ENCODE data around the gene PTPRS. TPM values are rescaled to one million over a fixed set of nuclear protein-coding genes. Genes with fewer than 3 reads are reported as not detected.
"Not testable (repeated sequence)": the region's sequence is repeated elsewhere in the genome, so short reads cannot be mapped to it uniquely, and the experiment has no call there.

Gene PTPRS
- total RNA-seq, 1 donor from 2014 or later = 0.21 TPM

- Mint-ChIP-seq H3K4me1 (ENCODE audit: low read depth) (peaks cover 5% of the 10 kb centered on the region), H3K36me3 (ENCODE audit: low read depth) (no peaks in the 10 kb centered on the region), H3K27me3 (ENCODE audit: insufficient read depth) (peaks cover 32% of the 10 kb centered on the region), H3K27ac (no peak overlapping the region), H3K9me3 (no peaks in the 10 kb centered on the region), H3K4me3 (no peak overlapping the region)
- intact Hi-C loops (cut with micrococcal nuclease) = no loop called here
- no peak for DNase-seq (ENCODE audit: low spot score)
Observed at GRCh38 chr19:5335593-5335992, 5.0 kb downstream of the PTPRS start.

DNA sequence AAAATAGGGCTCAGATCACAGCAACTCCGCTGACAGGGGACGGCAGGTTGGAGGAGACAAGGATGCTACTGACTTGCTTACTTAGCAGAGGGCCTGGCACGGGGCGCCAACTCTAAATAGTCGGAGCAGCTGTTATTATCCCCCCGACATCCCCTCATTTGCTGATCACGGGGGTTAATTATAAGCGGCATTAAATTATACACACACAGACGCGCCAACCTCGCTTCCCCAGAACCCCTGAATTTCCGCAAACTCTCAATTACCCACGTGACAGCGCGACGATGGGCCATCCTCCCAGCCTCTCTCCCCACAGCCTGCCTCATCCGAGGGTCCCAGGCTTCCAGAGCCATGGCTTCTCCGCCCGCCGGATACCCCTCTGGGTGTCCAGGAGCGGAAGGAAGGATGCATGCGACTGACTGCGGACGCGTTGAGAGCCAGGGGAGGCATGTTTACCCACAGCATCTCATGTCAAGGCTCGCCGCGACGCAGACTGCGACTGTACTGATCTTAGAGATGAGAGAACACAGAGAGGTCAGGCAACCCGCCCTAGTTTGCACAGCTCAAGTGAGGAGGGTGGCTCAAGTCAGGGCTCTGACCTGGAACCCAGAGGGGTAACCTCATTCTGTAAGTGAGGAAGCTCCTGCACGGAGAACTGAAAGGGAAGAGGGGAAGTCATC lies 5.7 kb downstream of the PTPRS start:
- no peak overlapping the region for H3K27ac Mint-ChIP-seq
- H3K4me3 Mint-ChIP-seq = no peak overlapping the region
- peaks cover 32% of the 10 kb centered on the region for H3K27me3 Mint-ChIP-seq (ENCODE audit: insufficient read depth)
- H3K4me1 Mint-ChIP-seq (ENCODE audit: low read depth) = peaks cover 5% of the 10 kb centered on the region
- intact Hi-C loops (cut with micrococcal nuclease) = no loop called here
- DNase-seq (ENCODE audit: low spot score) = no peak
- H3K36me3 Mint-ChIP-seq (ENCODE audit: low read depth) = no peaks in the 10 kb centered on the region
- H3K9me3 Mint-ChIP-seq = no peaks in the 10 kb centered on the region

- peaks cover 5% of the 10 kb centered on the region for H3K4me1 Mint-ChIP-seq (ENCODE audit: low read depth)
- DNase-seq (ENCODE audit: low spot score) = no peak
- no peak overlapping the region for H3K27ac Mint-ChIP-seq
- H3K27me3 Mint-ChIP-seq (ENCODE audit: insufficient read depth) = peaks cover 31% of the 10 kb centered on the region
- H3K4me3 Mint-ChIP-seq = no peak overlapping the region
- intact Hi-C loops (cut with micrococcal nuclease) = no loop called here
- H3K9me3 Mint-ChIP-seq = no peaks in the 10 kb centered on the region
- H3K36me3 Mint-ChIP-seq (ENCODE audit: low read depth) = no peaks in the 10 kb centered on the region
Observed at GRCh38 chr19:5334366-5334739, 6.3 kb downstream of the PTPRS start.

GRCh38 chr19:5333581-5334365 lies 6.8 kb downstream of the PTPRS start:
- H3K9me3 Mint-ChIP-seq = no peaks in the 10 kb centered on the region
- no peaks in the 10 kb centered on the region for H3K36me3 Mint-ChIP-seq (ENCODE audit: low read depth)
- no peak overlapping the region for H3K27ac Mint-ChIP-seq
- DNase-seq (ENCODE audit: low spot score) = no peak
- H3K4me1 Mint-ChIP-seq (ENCODE audit: low read depth) = no peaks in the 10 kb centered on the region
- intact Hi-C loops (cut with micrococcal nuclease) = no loop called here
- H3K4me3 Mint-ChIP-seq = no peak overlapping the region
- peaks cover 26% of the 10 kb centered on the region for H3K27me3 Mint-ChIP-seq (ENCODE audit: insufficient read depth)

- intact Hi-C loops (cut with micrococcal nuclease) = no loop called here
- Mint-ChIP-seq H3K4me1 (ENCODE audit: low read depth) (no peaks in the 10 kb centered on the region), H3K9me3 (no peaks in the 10 kb centered on the region), H3K27me3 (ENCODE audit: insufficient read depth) (peaks cover 21% of the 10 kb centered on the region), H3K27ac (no peak overlapping the region), H3K36me3 (ENCODE audit: low read depth) (no peaks in the 10 kb centered on the region), H3K4me3 (no peak overlapping the region)
- no peak for DNase-seq (ENCODE audit: low spot score)
Observed at GRCh38 chr19:5332501-5332900, 8.1 kb downstream of the PTPRS start.

DNA sequence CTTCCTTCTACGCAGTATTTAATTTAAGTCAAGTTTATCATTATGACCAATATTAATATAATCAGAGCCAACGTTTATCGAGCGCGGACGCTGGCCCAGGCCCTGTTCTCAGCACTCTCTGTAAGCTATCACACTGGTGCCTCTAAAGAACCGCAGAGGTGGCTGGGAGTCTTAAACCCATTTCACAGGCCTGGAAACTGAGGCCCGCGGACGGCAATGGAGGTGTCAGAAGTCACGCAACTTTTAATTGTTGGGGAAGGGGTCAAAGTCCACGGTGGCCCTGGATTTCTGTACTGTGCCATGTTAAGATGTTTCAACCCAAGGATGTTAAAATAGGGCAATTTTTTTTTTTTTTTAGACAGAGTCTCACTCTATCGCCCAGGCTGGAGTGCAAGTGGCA lies 8.8 kb downstream of the PTPRS start:
- H3K4me3 Mint-ChIP-seq = no peak overlapping the region
- intact Hi-C loops (cut with micrococcal nuclease) = no loop called here
- H3K27me3 Mint-ChIP-seq (ENCODE audit: insufficient read depth) = peaks cover 16% of the 10 kb centered on the region
- DNase-seq (ENCODE audit: low spot score) = no peak
- H3K27ac Mint-ChIP-seq = no peak overlapping the region
- no peaks in the 10 kb centered on the region for H3K9me3 Mint-ChIP-seq
- no peaks in the 10 kb centered on the region for H3K36me3 Mint-ChIP-seq (ENCODE audit: low read depth)
- no peaks in the 10 kb centered on the region for H3K4me1 Mint-ChIP-seq (ENCODE audit: low read depth)

DNA sequence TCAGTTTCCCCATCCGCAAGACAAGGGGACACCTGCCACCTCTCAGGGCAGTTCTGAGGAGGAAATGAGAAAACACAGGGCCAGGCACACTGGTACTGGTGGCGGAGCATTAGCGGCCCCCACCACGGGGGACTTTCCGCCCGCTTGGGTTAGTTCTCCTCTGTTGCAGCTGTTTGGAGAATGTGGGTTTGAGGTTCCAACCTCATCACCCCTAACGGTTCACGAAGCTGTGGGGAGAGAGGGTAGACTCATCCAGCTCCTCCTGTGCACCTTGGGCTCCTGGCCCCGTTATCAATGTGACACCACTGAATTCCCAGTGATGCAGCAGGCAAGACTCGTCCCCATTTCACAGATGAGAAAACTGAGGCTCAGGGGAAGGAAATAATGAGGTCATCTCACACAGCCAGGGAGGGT lies 10.3 kb downstream of the PTPRS start:
- Mint-ChIP-seq H3K27ac (no peak overlapping the region), H3K27me3 (ENCODE audit: insufficient read depth) (peaks cover 4% of the 10 kb centered on the region), H3K9me3 (no peaks in the 10 kb centered on the region), H3K36me3 (ENCODE audit: low read depth) (no peaks in the 10 kb centered on the region), H3K4me1 (ENCODE audit: low read depth) (no peaks in the 10 kb centered on the region), H3K4me3 (no peak overlapping the region)
- no peak for DNase-seq (ENCODE audit: low spot score)
- intact Hi-C loops (cut with micrococcal nuclease) = no loop called here

DNA sequence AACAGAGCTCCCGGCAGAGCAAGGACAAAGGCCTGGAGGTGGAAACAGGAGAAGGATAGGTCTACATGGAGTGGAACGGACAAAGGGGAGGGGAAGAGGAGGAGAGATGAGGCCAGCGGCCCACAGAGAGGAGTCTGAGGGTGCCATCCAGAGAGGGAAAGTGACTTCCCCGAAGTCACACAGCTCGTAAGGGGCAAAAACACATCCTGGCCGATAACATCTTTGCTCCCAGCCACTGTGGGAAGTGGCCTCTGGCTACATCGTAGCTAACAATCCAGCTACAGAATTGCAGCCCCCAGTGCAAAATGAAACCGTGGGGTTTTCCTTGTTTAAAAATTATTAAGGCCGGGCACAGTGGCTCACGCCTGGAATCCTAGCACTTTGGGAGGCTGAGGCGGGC lies 11.5 kb downstream of the PTPRS start:
- Mint-ChIP-seq H3K27me3 (ENCODE audit: insufficient read depth) (peaks cover 2% of the 10 kb centered on the region), H3K4me3 (no peak overlapping the region), H3K36me3 (ENCODE audit: low read depth) (no peaks in the 10 kb centered on the region), H3K9me3 (no peaks in the 10 kb centered on the region), H3K4me1 (ENCODE audit: low read depth) (no peaks in the 10 kb centered on the region), H3K27ac (no peak overlapping the region)
- intact Hi-C loops (cut with micrococcal nuclease) = no loop called here
- no peak for DNase-seq (ENCODE audit: low spot score)

GRCh38 chr19:5328407-5328806 lies 12.2 kb downstream of the PTPRS start:
- H3K36me3 Mint-ChIP-seq (ENCODE audit: low read depth); H3K27ac Mint-ChIP-seq; intact Hi-C loops (cut with micrococcal nuclease): not testable (repeated sequence)

GRCh38 chr19:5326986-5327623 lies 13.5 kb downstream of the PTPRS start:
- H3K27ac Mint-ChIP-seq = no peak overlapping the region
- DNase-seq (ENCODE audit: low spot score) = no peak
- no peaks in the 10 kb centered on the region for H3K4me1 Mint-ChIP-seq (ENCODE audit: low read depth)
- peaks cover 5% of the 10 kb centered on the region for H3K27me3 Mint-ChIP-seq (ENCODE audit: insufficient read depth)
- intact Hi-C loops (cut with micrococcal nuclease) = no loop called here
- no peaks in the 10 kb centered on the region for H3K36me3 Mint-ChIP-seq (ENCODE audit: low read depth)
- H3K4me3 Mint-ChIP-seq = no peak overlapping the region
- H3K9me3 Mint-ChIP-seq = no peaks in the 10 kb centered on the region

More at GRCh38 chr19:5328407-5328806, 12.2 kb downstream of the PTPRS start:
- not testable (repeated sequence) for H3K9me3 Mint-ChIP-seq; H3K27me3 Mint-ChIP-seq (ENCODE audit: insufficient read depth); H3K4me3 Mint-ChIP-seq; H3K4me1 Mint-ChIP-seq (ENCODE audit: low read depth); DNase-seq (ENCODE audit: low spot score)

DNA sequence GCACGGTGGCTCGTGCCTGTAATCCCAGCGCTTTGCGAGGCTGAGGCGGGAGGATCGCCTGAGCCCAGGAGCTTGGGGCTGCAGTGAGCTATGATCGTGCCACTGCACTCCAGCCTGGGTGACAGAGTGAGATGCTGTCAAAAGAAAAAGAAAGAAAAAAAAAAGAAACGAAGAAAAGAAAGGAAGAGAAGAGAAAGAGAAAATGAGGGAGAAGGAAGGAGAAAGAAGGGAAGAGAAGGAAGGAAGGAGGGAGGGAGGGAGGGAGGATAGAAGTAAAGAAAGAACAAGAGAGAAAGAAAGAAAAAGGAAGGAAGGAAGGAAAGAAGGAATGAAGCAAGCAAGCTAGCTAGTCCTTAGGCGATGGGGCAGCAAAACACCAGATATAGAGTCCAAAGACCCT lies 14.1 kb downstream of the PTPRS start:
- no peak overlapping the region for H3K27ac Mint-ChIP-seq
- H3K36me3 Mint-ChIP-seq (ENCODE audit: low read depth) = no peaks in the 10 kb centered on the region
- no peak overlapping the region for H3K4me3 Mint-ChIP-seq
- no peak for DNase-seq (ENCODE audit: low spot score)
- no peaks in the 10 kb centered on the region for H3K9me3 Mint-ChIP-seq
- H3K27me3 Mint-ChIP-seq (ENCODE audit: insufficient read depth) = peaks cover 6% of the 10 kb centered on the region
- H3K4me1 Mint-ChIP-seq (ENCODE audit: low read depth) = no peaks in the 10 kb centered on the region
- intact Hi-C loops (cut with micrococcal nuclease) = no loop called here

DNA sequence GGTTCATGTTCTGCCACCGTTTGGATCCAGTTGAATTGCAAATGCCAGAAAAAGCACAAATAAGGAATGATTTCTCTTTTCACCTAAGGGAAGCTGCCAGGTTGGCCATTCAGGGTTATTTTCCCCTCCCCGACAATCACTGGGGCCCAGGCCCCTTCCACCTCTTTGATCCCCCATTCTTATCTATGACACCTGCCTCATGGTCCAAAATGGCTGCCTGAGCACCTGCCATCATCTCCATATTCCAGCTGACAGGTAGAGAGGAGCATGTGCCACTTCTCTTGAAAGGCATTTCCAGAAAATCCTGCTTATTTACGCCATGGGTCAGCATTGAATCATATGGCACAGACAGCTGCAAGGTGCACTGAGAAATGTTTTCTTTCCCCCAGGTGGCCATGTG lies 15.7 kb downstream of the PTPRS start:
- H3K4me3 Mint-ChIP-seq = no peak overlapping the region

DNA sequence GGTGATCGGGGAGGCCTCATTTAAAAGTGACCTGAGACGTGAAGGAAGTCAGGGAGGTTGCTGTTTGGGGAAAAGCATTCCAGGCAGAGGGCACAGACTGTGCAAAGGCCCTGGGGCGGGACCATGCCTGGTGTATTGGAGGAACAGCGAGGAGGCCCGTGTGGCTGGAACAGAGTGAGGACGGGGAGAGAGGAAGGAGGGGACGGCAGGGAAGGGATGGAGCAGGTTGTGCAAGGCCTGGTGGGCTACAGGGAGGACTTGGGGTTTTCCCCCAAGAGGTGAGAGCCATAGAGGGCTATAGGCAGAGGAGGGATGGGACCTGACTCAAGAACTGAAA lies 17.2 kb downstream of the PTPRS start:
- Mint-ChIP-seq H3K4me1 (ENCODE audit: low read depth) (no peaks in the 10 kb centered on the region), H3K9me3 (no peaks in the 10 kb centered on the region), H3K27ac (no peak overlapping the region), H3K36me3 (ENCODE audit: low read depth) (no peaks in the 10 kb centered on the region), H3K4me3 (no peak overlapping the region), H3K27me3 (ENCODE audit: insufficient read depth) (peaks cover 6% of the 10 kb centered on the region)
- intact Hi-C loops (cut with micrococcal nuclease) = no loop called here
- DNase-seq (ENCODE audit: low spot score) = no peak

More for the DNA sequence above, 15.7 kb downstream of the PTPRS start:
- Mint-ChIP-seq H3K36me3 (ENCODE audit: low read depth) (no peaks in the 10 kb centered on the region), H3K4me1 (ENCODE audit: low read depth) (no peaks in the 10 kb centered on the region), H3K27me3 (ENCODE audit: insufficient read depth) (peaks cover 6% of the 10 kb centered on the region), H3K27ac (no peak overlapping the region), H3K9me3 (no peaks in the 10 kb centered on the region)
- intact Hi-C loops (cut with micrococcal nuclease) = no loop called here
- DNase-seq (ENCODE audit: low spot score) = no peak
